Fibroblast of peridontal ligament (primary cell): Measurements from ENCODE around the gene CEMIP2.

Source experiments
- DNase-seq: peaks from one replicate; pipeline ENCODE4 v3.0.0-alpha.2; 2010; ENCODE audit errors: extremely low read depth

CEMIP2 gene

DNA sequence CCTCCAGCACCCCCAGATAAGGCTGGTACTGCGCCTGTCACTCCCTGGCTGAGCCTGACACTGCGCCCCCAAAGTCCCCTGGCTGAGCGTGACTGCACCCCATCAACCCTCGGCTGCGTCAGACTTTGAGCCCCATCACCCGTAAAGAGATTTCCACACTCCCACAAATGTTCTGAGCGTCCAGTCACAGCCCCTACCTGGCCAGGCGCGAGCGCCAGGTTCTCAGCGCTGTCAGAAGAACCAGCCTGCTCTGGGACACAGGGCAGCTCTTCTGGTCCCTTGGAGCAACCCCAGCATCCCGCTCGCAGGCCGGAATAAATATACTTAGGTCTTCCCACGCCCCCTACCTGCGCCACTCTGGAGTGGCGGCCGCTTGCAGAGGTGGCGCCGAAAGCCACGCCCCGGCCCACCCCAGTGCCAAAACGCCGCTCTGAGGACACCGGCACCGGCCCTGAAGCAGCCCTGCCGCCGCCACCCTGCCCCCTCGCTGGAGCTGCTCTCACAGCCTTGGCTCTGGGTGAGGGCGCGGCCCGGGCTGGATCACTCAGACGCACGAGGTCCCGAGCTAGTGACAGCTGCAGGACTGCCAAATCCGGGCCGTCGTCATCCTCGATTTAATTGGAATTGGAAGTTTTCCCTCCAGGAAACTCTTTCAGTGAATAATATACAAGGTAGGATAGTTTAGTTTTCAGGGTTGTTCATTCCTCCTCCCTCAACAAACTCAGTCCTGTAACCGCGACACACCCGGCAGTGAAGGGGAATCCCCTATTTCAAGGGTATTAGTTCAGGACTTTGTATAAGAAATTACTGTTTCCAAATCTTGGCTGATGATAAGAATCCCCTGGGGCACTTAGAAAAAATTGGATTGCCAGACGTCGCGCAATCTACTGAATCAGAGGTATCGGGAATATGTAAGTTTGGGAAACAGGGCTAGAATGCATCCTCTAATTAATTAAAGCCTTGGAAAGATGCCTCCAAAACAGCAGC lies 1.2 kb upstream of the CEMIP2 start:
- DNase-seq = no peak

DNA sequence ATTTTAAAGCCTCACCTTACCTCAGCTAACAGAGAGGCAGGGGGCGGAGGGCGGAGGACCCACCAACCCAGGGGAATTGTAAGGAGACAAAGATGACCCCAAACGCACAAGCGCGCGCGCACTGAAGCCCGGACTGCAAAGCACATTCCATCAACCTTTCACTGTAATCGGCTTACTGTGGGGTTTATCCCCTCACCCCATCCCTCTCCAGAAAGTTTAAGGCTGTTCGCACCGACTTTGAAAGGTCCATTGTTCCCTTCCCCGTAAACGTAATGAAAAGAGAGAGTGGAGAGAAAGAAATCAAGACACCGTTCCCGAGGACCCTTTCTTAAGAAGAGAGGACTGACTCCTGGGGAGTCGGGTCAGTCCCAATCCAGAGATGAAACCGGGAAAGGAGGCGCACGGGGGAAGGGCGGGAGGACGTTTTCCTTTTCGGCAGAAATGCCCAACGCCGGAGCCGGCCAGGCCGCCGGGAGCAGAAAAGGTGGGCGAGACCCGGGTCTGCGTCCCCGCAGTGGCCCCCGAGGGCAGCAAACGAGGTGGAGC lies 464 bp downstream of the CEMIP2 start:
- DNase-seq = peak; percentile 40

DNA sequence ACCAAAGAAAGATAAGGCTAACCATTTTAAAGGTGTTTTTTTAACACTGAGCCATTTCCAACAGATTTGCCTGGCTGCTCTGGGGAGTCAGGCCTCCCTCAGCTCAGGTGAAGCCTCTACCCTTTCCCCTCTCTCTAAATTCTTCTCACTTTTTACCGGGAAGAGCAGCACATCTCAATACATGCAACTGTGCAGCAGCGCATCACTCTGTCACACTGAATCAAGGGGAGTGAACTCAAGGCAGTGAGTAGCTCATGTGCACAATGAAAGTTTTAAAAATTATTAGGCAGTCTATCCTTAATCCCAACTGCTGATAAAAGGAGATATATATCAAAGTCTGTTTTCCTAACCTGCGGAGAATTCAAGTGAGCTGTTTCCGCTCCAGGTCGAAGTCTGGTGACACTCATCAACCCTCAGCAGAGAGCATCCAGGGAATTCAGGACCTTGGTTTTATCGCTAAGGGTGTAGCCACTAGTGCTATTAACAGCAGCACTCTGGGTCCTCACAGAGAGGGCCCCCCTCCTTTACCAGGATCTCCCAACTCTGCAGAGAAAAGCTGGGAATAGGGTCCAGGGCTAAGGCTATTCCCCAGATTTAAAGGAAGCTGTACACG lies 1.0 kb downstream of the CEMIP2 start:
- DNase-seq = no peak

DNA sequence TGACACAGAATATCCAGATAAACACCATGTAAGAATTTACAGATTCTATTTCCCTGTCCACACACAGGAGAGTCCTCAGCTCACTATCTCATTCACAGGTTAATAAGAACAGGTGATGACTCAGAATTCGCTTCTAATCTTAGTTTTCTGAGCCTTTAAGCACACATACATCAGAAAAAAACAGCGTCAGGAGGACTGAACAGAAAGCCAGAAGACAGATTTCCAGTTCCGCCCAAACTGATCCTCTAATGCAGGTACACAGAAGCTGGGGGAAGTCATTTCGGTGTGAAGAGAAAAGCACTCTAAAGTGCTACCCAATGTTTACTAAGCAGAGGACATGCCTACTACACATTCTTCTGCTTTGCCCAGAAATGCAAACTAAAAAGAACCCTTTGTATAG lies 1.6 kb downstream of the CEMIP2 start:
- DNase-seq = no peak

DNA sequence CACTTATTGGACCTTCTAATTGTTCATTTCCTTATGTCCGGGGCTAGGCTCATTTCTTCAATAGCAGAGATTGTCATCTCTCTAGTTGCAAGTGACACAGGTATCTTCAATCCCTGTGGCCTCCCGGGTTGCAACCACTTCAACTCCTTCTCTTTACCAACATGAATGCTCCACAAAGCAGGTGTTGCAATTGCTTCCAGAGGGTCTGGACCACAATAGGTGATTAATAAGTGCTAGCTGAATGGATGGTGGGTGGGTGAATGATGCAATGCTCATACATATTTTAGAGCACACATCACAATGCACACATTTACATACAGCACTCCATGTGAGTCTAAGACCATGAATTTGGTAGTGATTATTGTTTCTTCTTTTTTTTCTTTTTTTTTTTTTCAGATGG lies 2.6 kb downstream of the CEMIP2 start:
- no peak for DNase-seq

DNA sequence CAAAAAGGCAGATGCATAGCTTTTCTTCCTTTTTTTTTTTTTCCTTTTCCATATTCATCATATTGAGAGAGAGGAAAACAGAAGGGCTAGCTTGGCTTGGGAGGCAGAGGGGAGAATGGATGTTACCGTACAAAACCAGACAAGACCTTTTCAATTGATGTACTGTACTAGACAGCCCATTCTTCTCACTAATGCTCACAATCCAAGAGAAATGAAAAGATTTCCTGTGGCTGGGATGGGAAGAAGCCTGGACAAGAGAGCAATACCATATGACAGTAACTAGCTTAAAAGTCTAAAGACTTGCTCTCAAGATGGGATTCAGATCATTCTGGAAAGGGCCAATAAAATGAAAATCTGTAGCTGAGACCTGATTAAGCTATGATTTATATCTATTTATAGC lies 3.4 kb downstream of the CEMIP2 start:
- no peak for DNase-seq

DNA sequence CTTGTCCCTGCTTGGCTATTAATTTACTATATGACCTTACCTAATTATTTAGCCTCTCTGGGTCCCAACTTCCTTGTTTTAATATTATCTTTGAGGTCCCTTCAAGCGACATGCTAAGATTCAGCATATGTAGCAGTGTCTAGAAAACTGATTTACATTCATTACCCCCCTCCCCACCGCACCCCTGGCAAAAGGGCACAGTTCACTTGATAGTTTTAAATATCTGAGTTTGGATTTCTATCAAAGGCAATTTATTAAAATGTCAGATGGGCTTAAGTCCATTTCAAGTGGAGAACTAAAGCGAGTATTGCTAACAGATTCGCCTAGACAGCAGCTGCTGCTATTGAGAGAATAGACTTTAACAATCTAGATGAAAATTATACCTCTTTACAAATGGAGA lies 3.9 kb downstream of the CEMIP2 start:
- no peak for DNase-seq

DNA sequence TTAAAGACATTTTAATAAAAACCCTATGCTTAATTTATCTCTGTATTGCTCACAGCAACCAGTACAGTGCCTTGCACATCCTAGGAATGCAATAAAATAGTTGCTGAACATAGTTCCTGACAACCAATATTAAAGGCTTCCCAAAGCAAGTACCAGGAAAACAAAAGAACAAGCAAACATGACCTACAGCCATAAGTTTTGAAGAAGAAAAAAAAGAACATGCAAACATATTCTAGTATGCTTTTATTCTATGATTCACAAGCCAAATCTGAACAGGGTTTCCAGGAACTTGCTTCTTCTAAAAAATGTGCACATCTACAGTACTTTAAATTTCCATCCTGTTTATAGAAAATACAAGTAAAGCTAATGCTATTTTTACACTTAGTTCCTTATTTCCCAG lies 4.5 kb downstream of the CEMIP2 start:
- peak; percentile 41 for DNase-seq

DNA sequence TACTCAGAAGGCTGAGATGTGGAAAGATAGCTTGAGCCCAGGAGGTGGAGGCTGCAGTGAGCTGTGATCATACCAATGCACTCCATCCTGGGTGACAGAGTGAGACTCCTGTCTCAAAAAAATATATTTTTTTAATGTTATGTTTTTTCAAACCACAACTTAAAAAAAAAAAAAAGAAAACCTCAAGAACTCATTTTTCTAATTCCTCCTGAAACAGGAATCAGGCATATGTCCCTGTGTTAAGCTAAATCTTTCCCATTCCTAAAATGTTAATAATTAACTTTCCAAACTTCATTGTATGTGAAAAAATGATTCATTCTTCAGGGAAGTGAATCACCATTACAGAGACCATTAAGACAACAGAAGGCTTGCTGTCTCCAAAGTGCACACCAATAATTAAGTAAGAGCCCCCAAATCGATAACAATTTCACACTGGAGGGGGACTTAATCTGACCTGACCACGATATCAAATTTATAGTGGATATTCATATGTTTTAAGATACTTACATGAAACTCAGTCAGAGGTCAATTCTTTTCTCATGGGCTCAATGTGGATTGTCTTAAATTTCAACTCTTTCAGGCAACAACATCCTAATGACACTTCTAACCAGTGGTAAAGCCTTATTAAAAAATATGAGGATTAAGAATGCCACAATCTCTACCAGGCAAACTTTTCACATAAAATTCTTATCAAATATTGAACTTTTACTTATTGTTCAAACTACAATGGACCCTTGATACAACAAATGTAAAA lies 5.2 kb downstream of the CEMIP2 start:
- peak; percentile 77 for DNase-seq

DNA sequence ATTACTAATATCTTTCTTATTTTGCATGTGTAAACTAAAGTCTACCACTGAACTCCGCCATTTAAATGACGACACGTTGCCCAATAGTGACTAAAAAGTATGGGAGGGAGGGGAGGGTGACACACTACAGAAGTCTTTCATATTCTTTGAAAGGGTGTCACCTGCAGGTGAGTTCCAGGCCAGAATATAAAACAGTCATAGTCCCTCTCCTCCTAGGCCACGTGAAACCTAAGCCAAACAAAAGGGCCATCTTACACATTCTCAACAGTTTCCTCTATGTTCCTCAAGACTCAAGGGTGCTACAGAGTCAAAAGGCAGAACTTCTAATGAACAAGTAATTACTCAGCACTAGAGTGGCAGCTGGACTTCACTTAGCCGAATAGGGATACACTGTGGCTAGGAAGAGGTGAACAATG lies 6.4 kb downstream of the CEMIP2 start:
- DNase-seq = no peak

DNA sequence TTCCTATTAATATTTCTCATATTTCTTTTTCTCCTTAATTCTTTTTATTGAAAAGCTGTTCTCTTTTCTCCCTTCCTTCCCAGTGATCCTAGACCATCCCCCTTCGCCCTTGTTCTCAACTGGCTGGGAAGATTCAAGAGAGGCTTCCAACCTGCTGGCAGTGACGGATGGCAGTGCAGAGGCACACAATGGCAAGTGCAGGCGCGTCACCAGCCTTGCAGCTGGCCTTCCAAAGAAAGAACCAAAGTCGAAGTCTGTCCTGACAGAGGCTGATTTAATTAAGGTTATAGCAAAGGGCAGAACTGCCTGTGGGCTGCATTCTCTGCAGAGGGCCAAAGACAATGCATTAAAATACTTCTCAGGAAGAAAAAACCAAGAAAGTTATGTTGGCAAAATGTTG lies 7.4 kb downstream of the CEMIP2 start:
- no peak for DNase-seq

DNA sequence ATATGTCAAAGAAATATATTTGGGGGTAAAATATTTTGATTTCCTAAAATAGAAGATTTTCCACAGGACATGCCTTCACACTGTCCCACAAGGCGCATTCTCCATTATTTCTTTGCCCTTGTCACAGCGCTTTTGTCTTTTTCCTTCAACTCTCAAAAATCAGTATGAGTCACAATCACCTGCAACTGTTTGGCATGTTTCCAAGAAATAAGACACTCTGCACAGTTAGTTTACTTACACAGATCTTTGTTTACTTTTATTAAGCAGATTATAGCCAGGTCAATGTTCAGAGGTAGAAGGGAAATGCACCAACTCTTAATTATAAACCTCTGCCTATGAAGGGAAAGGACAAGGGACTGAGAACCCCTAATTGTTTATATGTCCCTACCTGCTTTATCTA lies 9.5 kb downstream of the CEMIP2 start:
- no peak for DNase-seq

DNA sequence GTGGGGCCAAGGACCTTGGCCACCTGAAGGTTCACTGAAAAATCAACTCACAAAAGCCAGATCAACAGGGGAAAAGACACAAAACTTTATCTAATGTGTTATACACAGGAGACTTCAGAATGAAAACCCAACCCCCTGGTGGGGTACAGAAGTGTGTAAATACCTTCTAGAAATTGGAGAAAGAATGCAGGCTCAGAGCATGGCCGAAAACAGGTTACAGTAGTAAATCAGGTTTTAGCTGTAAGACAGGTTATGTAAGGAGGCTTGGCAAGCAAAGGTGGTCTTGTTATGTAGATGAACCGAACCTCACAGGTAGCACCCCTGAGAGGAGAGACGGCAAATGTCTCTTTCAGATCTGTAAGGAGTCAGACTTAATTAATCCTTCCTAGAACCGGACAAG lies 10.0 kb downstream of the CEMIP2 start:
- DNase-seq = no peak

DNA sequence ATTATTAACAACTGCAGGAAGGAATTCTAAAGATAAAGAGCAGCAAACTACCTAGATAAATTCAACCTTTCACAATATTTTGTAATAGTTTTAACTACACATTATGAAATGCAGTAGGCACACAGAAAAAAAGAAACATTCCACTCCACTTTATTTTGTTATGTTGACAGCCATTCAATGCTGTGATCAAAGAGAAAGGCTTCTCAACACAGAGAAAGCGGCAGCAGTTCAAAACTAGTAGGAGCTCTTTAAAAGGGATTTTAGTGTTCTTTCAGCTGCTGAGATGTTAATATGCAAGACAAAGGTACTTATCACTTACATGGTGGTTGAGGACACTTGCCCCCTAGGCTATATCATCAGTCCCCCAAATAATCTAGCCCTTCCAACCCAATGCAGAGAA lies 11.6 kb downstream of the CEMIP2 start:
- DNase-seq = no peak

DNA sequence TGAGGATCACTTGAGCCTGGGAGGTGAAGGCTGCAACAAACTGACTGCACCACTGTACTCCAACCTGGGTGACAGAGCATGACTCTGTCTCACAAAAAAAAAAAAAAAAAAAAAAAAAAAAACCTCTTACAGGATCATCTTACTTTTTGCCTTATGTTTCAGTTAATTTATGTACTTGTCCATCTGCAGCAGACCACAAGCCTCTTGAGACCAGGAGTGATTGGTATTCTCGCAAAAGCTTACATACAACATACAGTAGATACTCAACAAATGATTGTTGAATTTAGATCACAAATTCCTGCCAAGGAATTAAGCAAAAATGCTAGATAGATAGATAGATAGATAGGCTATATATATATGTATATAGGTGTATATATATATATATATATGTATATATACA lies 12.4 kb downstream of the CEMIP2 start:
- DNase-seq = peak; percentile 51

DNA sequence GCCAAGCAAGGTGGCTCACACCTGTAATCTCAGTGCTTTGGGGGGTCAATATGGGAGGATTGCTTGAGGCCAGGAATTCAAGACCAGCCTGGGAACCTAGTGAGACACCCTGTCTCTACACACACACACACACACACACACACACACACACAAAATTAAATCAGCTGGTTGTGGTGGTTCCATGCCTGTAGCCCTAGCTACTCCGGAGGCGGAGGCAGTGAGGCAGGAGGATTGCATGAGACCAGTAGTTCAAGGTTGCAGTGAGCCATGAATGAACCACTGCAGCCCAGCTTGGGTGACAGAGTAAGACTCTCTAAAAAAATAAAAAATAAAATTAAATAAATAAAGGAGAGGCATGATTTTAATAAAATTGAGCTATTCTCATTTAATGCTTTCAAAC lies 13.1 kb downstream of the CEMIP2 start:
- DNase-seq = no peak

DNA sequence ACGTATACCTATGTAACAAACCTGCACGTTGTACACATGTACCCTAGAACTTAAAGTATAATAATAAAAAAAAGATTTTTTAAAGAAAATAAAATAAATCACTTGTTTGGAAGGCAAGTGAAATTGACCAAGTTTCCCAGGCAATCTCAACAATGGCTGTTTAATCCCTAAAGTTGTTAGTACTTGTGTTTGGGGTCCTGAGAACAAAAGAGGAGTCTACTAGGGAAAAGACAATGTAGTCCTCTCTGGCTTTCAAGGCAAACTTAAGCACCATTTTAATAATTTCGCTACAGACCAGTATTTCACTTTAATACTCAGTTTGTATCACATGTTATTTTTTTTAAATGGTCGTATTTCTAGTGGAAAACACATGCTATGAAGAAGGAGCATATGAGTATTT lies 14.2 kb downstream of the CEMIP2 start:
- no peak for DNase-seq

DNA sequence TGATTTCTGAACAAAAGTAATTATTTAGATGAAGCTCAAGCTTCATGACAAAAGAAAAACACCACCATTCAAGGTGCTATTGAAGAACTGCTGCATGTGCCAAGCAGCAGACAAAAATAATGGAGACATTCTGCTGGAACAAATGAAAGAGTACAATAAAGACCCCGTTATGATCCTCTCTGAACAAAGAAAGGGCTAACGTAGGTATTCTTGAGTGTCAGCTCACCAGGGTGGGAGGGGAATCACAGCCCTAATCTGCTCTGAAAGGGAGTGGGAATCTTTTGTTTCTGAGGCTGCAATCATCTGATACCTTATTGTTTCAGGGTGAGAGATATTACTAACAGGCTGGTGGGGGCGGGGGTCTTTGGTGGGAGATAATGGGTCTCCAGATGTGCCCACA lies 15.4 kb downstream of the CEMIP2 start:
- no peak for DNase-seq

DNA sequence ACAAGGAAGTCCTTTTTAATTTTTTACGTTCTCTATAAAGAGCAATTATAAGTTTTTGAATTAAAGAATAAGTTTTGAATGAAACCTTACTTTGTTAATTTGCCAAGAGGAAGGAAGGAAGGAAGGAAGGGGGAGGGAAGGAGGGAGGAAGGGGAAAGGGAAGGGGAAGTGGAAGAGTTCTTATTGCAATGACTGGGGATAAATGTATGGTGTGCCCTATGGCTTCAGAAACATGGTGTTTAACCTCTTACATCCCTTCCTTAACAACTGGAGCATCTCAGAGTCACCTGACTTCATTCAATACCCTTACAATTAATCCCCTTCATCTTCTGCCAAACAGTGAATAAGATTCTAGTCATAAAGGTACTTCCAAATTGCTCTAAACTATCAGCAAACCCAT lies 16.0 kb downstream of the CEMIP2 start:
- no peak for DNase-seq

DNA sequence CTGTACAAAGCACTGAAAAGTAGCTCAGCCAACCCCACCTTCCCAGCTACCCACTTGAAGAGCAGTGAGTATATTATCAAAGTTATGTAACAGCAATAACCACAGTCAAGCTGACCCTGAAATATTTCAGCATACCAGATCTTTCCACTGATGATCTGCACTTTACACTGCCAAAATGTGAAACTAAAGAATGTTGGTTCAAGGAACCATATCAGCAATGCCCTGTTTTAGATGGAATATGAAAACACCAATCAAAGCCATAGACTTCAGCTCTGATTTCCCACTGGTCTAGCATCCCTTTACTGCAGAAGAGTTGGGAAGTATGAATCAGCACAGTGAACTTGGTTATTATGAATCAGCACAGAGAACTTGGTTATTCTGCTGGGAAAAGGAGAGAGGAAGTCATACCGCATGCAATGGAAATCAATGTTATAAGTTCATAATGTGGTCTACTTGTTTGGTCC lies 20.0 kb downstream of the CEMIP2 start:
- DNase-seq = peak; percentile 98

DNA sequence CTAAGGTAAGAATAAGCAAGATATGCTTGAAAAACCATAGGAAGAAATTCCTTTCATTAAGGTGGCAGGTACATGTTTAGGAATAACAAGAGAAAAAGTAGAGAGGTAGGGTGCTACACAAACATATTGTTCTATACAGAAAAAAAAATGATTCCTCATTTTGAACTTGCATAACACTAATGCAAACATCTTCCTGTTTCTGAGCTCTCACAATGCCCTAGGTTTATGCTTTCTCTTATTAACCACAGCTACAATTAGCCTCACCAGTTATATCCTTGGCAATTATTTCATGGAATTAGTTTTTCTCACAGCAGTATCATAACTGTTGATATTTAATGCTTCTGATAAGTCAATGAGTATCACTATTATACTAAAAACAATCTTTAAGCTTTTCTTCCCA lies 20.7 kb downstream of the CEMIP2 start:
- no peak for DNase-seq

DNA sequence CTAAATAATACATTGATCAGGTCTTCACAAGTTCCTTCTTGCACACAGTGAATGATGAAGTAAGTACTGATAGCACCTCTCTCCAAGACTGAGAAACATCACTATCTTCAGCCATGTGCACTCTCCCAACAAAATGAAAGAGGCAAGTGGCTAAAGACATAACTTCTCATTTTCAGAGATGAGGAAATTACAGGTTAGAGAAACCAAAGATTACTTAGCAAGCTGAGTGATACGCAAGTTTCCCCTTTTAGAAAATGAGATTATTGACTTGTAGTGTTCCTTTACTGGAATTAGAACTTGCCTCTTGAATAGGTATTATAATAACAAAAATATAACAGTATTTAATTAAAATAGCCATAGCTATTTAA lies 21.6 kb downstream of the CEMIP2 start:
- no peak for DNase-seq
